Liver (tissue), 3 donors: Measurements from ENCODE around the gene C3orf70.

ENCODE experiments used
- CTCF ChIP-seq: fragments of 150-350 bp; IDR thresholded peaks from 2 replicates; pipeline ENCODE4 v1.5.1; 2017; ENCODE audit warnings: improper control_type of control experiment, low read depth, low read length; ENCODE audit not compliant: missing input control
- RXRA ChIP-seq, 2 donors: IDR thresholded peaks; 2 replicates each; pipeline ENCODE4 v1.6.1; 2017 to 2018; ENCODE audit warnings: antibody characterized with exemption in 2 of 2, mild to moderate bottlenecking in 1 of 2
- SP1 ChIP-seq: IDR thresholded peaks from 2 replicates; pipeline ENCODE4 v1.6.1; 2018; ENCODE audit warnings: antibody characterized with exemption, mild to moderate bottlenecking
- TAF1 ChIP-seq: conservative IDR thresholded peaks from 2 replicates; pipeline ENCODE4 v1.6.1; 2016; ENCODE audit warnings: antibody characterized with exemption, mild to moderate bottlenecking
- donor health status: healthy.
- donor health status: healthy.

- TF ChIP-seq SP1 (no peak), RXRA (IDR thresholded peaks at IDR 0.05) (no peak), TAF1 (no peak), CTCF (no peak)
Measured at GRCh38 chr3:185084901-185085300, 68.0 kb downstream of the C3orf70 start.
